HepG2 (cell line): ENCODE results near the gene PDPR. TPM values are rescaled to one million over a fixed set of nuclear protein-coding genes. Genes with fewer than 3 reads are reported as not detected.
A peak's percentile ranks its signal among the peaks of the same experiment; 100 is the strongest.

Experiments used
- DMAP1 ChIP-seq: IDR thresholded peaks from 2 replicates; pipeline ENCODE4 v1.6.1; 2016
- HOXD1 ChIP-seq: sonication (generic); formaldehyde crosslinking; IDR thresholded peaks from 2 replicates; pipeline ENCODE4 v1.5.0; 2020; ENCODE audit warnings: missing genetic modification reagents
- MXI1 ChIP-seq: IDR thresholded peaks from 3 replicates; pipeline ENCODE4 v1.6.1; 2012; ENCODE audit warnings: low read depth, low read length, inconsistent platforms, borderline replicate concordance
- NFYB ChIP-seq: sonication (generic); formaldehyde crosslinking; IDR thresholded peaks from 2 replicates; pipeline ENCODE4 v1.4.0; 2020; ENCODE audit warnings: missing genetic modification reagents
- PITX1 ChIP-seq: sonication (generic); formaldehyde crosslinking; IDR thresholded peaks from 2 replicates; pipeline ENCODE4 v1.5.1; 2020; ENCODE audit warnings: mild to moderate bottlenecking, missing genetic modification reagents
- POLR2A ChIP-seq, 2 experiments: IDR thresholded peaks; 2 replicates each; pipeline ENCODE4 v1.6.1; 2011; ENCODE audit warnings: low read depth in 2 of 2, low read length in 2 of 2, mild to moderate bottlenecking in 1 of 2, moderate library complexity in 1 of 2; ENCODE audit not compliant: insufficient read depth in 1 of 2
- SOX13 ChIP-seq, 3 experiments: fragments of 450-650 bp in 1 of 3; sonication (generic) in 1 of 3; formaldehyde crosslinking in 1 of 3; IDR thresholded peaks in 2 of 3; conservative IDR thresholded peaks in 1 of 3; 2 replicates each; pipeline versions ENCODE4 v1.5.0 to v1.6.1; 2016 to 2020; ENCODE audit warnings: antibody characterized with exemption in 1 of 3, mild to moderate bottlenecking in 1 of 3, missing compliant biosample characterization in 1 of 3, missing genetic modification reagents in 1 of 3, moderate library complexity in 1 of 3
- ZBTB20 ChIP-seq: sonication (generic); formaldehyde crosslinking; IDR thresholded peaks from 2 replicates; pipeline ENCODE4 v1.8.1; 2023; ENCODE audit warnings: missing genetic modification reagents, low read depth, mild to moderate bottlenecking, borderline replicate concordance
- ZKSCAN8 ChIP-seq: IDR thresholded peaks from 2 replicates; pipeline ENCODE4 v1.6.1; 2016; ENCODE audit warnings: borderline replicate concordance, missing genetic modification reagents, missing compliant biosample characterization
- ZNF652 ChIP-seq: IDR thresholded peaks from 2 replicates; pipeline ENCODE4 v1.6.1; 2016; ENCODE audit warnings: low read depth, borderline replicate concordance
- ZNF704 ChIP-seq: sonication (generic); formaldehyde crosslinking; IDR thresholded peaks from 2 replicates; pipeline ENCODE4 v1.8.1; 2023; ENCODE audit warnings: mild to moderate bottlenecking, inconsistent platforms, moderate library complexity, missing genetic modification reagents, borderline replicate concordance
- ZSCAN29 ChIP-seq: sonication (generic); formaldehyde crosslinking; conservative IDR thresholded peaks from 2 replicates; pipeline ENCODE4 v1.4.0; 2020; ENCODE audit warnings: mild to moderate bottlenecking, missing genetic modification reagents
- ZSCAN5A ChIP-seq: sonication (generic); formaldehyde crosslinking; IDR thresholded peaks from 2 replicates; pipeline ENCODE4 v1.8.0; 2022; ENCODE audit warnings: mild to moderate bottlenecking, missing genetic modification reagents, borderline replicate concordance
- polyA plus RNA-seq, 8 experiments: library from polyadenylated mRNA; depleted of rRNA in 3 of 8; stranded (reverse) in 7 of 8; unstranded in 1 of 8; fragments of >200 nt; fragmentation: Illumina TruSeq in 4 of 8; extraction: Trizol in 4 of 8; gene quantifications; 2 replicates each; pipeline versions ENCODE4 v1.2.1 to v1.2.3, GENCODE V29; 2011 to 2016; ENCODE audit warnings: low read depth in 4 of 8, missing spikeins in 1 of 8, mixed read lengths in 1 of 8; ENCODE audit not compliant: insufficient read depth in 1 of 8
- total RNA-seq, 5 experiments: library from RNA; depleted of rRNA; stranded (reverse); fragments of >200 nt; fragmentation: Illumina TruSeq; extraction: Trizol; gene quantifications; 2 replicates each; pipeline ENCODE4 v1.2.3, GENCODE V29; 2016; ENCODE audit warnings: low read depth in 1 of 5
- TF ChIP-seq, protein P1 (sequence below): IDR thresholded peaks from 2 replicates; pipeline ENCODE4 v1.6.1; 2016
- TF ChIP-seq, protein P2 (sequence below), 2 experiments: sonication (generic) in 1 of 2; formaldehyde crosslinking in 1 of 2; IDR thresholded peaks; 2 replicates each; pipeline versions ENCODE4 v1.4.0 to v1.6.1; 2018 to 2020; ENCODE audit warnings: missing genetic modification reagents in 2 of 2, borderline replicate concordance in 1 of 2, low read depth in 1 of 2, mild to moderate bottlenecking in 1 of 2, missing biosample characterization in 1 of 2
- TF ChIP-seq, protein P3 (sequence below): IDR thresholded peaks from 2 replicates; pipeline ENCODE4 v1.4.0; 2020; ENCODE audit warnings: mild to moderate bottlenecking, missing genetic modification reagents

PDPR gene
- total and polyA plus RNA-seq, 2 of the 13 experiments (the other 11 are each of a cell fraction or from before 2014, with no cell fraction given), result 19.5 to 29.9 TPM

DNA sequence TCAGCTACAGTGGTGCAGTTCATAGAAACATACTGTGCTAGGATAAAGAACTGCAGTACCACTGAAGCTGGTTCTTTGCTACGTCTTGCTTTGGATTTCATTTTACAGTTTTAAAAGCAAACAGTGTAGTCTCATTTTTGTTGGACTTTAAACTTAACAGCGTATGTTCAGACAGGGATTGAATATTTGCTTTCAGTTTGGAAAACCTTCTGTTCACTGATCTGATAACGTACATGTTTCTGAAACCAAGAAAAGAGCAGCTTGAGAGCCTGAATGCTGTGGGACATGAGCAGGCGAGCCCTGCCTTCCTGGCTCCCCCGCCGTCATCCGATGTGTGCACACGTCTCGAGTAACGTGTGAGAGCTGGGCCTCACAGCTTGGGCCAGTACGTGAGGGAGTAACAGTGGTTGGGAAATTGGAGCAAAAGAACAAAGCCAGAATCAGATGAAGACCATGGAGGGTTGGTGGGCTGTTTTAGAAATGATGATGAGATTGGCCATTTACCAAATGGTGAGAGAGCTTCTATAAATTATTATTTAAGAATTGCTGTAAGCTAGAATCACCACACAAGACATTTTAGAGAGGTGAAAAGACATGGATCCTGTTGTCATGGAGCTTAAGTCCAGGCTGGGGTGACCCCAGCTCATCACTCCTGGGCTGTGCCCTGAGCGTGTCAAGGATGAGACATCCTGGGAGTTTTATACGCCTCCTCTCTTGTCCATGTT, 38.6 kb downstream of the PDPR start (continued):
- TF ChIP-seq ZNF704 (CRISPR knock-in tag), result no peak; the same call in 1 of the 2 replicates
- no peak for TF ChIP-seq NFYB (CRISPR knock-in tag)
- TF ChIP-seq ZNF652, result peak; percentile 42; the same call in 1 of the 2 replicates
- TF ChIP-seq DMAP1 (CRISPR knock-in tag), result 0 out of 2 replicates have a peak, but pooled peaks have one; percentile 56
- peak; percentile 54; the same call in 1 of the 2 replicates for TF ChIP-seq ZSCAN5A (CRISPR knock-in tag)
- TF ChIP-seq ZBTB20 (CRISPR knock-in tag), result peak; percentile 55; the same call in 1 of the 2 replicates
- no peak for TF ChIP-seq SOX13 (IDR thresholded peaks at IDR 0.05)
- peak in 1 of 2 experiments; percentile 79; a peak in 1 of 4 replicates for TF ChIP-seq SOX13 (CRISPR knock-in tag; conservative IDR thresholded peaks at IDR 0.05 in 1 of 2, IDR thresholded peaks at IDR 0.05 in 1 of 2)
- TF ChIP-seq, protein P1, sequence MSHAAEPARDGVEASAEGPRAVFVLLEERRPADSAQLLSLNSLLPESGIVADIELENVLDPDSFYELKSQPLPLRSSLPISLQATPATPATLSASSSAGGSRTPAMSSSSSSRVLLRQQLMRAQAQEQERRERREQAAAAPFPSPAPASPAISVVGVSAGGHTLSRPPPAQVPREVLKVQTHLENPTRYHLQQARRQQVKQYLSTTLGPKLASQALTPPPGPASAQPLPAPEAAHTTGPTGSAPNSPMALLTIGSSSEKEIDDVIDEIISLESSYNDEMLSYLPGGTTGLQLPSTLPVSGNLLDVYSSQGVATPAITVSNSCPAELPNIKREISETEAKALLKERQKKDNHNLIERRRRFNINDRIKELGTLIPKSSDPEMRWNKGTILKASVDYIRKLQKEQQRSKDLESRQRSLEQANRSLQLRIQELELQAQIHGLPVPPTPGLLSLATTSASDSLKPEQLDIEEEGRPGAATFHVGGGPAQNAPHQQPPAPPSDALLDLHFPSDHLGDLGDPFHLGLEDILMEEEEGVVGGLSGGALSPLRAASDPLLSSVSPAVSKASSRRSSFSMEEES, result peak; percentile 30; the same call in 1 of the 2 replicates
- no peak for TF ChIP-seq HOXD1 (CRISPR knock-in tag)
- TF ChIP-seq POLR2A (IDR thresholded peaks at IDR 0.05; ENCODE audit: insufficient read depth in 1 of 2, low read depth in 2 of 2, low read length in 2 of 2), result 0 out of 4 replicates have a peak, but pooled peaks of 1 of the 2 experiments have one; percentile 20
- TF ChIP-seq, protein P2, sequence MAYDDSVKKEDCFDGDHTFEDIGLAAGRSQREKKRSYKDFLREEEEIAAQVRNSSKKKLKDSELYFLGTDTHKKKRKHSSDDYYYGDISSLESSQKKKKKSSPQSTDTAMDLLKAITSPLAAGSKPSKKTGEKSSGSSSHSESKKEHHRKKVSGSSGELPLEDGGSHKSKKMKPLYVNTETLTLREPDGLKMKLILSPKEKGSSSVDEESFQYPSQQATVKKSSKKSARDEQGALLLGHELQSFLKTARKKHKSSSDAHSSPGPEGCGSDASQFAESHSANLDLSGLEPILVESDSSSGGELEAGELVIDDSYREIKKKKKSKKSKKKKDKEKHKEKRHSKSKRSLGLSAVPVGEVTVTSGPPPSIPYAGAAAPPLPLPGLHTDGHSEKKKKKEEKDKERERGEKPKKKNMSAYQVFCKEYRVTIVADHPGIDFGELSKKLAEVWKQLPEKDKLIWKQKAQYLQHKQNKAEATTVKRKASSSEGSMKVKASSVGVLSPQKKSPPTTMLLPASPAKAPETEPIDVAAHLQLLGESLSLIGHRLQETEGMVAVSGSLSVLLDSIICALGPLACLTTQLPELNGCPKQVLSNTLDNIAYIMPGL (CRISPR knock-in tag; IDR thresholded peaks at IDR 0.05; ENCODE audit: borderline replicate concordance in 1 of 2, low read depth in 1 of 2), result 0 out of 4 replicates have a peak, but pooled peaks of 1 of the 2 experiments have one; percentile 36
- TF ChIP-seq MXI1, result peak; percentile 15; the same call in 1 of the 3 replicates
- TF ChIP-seq PITX1 (CRISPR knock-in tag), result peak; percentile 79; the same call in 1 of the 2 replicates
- TF ChIP-seq ZSCAN29 (CRISPR knock-in tag), result peak; percentile 90
- peak; percentile 87 for TF ChIP-seq ZKSCAN8
- TF ChIP-seq, protein P3, sequence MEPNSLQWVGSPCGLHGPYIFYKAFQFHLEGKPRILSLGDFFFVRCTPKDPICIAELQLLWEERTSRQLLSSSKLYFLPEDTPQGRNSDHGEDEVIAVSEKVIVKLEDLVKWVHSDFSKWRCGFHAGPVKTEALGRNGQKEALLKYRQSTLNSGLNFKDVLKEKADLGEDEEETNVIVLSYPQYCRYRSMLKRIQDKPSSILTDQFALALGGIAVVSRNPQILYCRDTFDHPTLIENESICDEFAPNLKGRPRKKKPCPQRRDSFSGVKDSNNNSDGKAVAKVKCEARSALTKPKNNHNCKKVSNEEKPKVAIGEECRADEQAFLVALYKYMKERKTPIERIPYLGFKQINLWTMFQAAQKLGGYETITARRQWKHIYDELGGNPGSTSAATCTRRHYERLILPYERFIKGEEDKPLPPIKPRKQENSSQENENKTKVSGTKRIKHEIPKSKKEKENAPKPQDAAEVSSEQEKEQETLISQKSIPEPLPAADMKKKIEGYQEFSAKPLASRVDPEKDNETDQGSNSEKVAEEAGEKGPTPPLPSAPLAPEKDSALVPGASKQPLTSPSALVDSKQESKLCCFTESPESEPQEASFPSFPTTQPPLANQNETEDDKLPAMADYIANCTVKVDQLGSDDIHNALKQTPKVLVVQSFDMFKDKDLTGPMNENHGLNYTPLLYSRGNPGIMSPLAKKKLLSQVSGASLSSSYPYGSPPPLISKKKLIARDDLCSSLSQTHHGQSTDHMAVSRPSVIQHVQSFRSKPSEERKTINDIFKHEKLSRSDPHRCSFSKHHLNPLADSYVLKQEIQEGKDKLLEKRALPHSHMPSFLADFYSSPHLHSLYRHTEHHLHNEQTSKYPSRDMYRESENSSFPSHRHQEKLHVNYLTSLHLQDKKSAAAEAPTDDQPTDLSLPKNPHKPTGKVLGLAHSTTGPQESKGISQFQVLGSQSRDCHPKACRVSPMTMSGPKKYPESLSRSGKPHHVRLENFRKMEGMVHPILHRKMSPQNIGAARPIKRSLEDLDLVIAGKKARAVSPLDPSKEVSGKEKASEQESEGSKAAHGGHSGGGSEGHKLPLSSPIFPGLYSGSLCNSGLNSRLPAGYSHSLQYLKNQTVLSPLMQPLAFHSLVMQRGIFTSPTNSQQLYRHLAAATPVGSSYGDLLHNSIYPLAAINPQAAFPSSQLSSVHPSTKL, result peak; percentile 85
